HepG2 (cell line): ENCODE results near the gene DPP7.

Source experiments
- RFX5 ChIP-seq: IDR thresholded peaks from 2 replicates; pipeline ENCODE4 v1.6.1; 2011; ENCODE audit warnings: low read depth, low read length, improper control_type of control experiment
- ZNF274 ChIP-seq: sonication (generic); formaldehyde crosslinking; IDR thresholded peaks from 2 replicates; pipeline ENCODE4 v1.5.1; 2020; ENCODE audit warnings: mild to moderate bottlenecking, missing genetic modification reagents
- TF ChIP-seq, protein P1 (sequence below): sonication (generic); formaldehyde crosslinking; IDR thresholded peaks from 2 replicates; pipeline ENCODE4 v1.4.0; 2020; ENCODE audit warnings: missing genetic modification reagents

DNA sequence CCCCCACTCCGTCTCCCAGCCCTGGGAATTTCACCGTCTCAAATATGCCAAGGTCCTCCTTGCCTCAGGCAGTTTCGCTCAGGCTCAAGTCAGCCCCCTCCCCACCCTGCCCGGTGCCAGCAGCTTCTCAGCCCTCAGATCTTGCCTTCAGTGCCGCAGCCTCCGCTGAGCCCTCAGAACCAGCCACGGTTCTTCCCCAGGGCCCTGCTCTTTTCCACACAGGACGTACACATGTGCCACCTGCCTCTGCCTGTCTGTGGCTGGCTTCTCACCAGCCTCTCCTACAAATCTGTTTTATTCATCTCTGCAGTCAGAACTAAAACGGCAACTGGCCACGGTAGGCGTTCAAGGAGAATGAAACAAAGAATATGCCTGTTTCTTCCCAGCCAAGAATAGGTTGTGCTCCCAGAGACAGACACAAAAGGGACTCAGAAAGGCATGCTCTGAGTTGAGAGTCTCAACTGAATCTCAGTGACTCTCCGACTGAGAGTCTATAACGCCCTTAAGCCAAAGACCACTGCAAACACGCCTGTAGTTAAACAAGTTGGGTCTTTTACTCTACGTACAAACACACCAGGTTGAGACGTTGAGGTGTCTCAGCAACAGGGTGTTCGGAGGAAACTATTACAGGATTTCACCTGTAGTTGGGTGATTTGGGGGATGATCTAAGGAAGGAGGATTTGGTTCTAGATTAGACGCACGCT, 13.8 kb upstream of the DPP7 start:
- TF ChIP-seq, protein P1, sequence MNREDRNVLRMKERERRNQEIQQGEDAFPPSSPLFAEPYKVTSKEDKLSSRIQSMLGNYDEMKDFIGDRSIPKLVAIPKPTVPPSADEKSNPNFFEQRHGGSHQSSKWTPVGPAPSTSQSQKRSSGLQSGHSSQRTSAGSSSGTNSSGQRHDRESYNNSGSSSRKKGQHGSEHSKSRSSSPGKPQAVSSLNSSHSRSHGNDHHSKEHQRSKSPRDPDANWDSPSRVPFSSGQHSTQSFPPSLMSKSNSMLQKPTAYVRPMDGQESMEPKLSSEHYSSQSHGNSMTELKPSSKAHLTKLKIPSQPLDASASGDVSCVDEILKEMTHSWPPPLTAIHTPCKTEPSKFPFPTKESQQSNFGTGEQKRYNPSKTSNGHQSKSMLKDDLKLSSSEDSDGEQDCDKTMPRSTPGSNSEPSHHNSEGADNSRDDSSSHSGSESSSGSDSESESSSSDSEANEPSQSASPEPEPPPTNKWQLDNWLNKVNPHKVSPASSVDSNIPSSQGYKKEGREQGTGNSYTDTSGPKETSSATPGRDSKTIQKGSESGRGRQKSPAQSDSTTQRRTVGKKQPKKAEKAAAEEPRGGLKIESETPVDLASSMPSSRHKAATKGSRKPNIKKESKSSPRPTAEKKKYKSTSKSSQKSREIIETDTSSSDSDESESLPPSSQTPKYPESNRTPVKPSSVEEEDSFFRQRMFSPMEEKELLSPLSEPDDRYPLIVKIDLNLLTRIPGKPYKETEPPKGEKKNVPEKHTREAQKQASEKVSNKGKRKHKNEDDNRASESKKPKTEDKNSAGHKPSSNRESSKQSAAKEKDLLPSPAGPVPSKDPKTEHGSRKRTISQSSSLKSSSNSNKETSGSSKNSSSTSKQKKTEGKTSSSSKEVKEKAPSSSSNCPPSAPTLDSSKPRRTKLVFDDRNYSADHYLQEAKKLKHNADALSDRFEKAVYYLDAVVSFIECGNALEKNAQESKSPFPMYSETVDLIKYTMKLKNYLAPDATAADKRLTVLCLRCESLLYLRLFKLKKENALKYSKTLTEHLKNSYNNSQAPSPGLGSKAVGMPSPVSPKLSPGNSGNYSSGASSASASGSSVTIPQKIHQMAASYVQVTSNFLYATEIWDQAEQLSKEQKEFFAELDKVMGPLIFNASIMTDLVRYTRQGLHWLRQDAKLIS (CRISPR knock-in tag): no peak
- TF ChIP-seq RFX5: no peak
- no peak for TF ChIP-seq ZNF274 (CRISPR knock-in tag)
